NCI-H69 (cell line): ENCODE measurements around the gene BATF.

Experiments used
- DNase-seq: peaks from one replicate; lab custom pipeline; 2025; lab: John Stamatoyannopoulos, UW

BATF gene

DNA sequence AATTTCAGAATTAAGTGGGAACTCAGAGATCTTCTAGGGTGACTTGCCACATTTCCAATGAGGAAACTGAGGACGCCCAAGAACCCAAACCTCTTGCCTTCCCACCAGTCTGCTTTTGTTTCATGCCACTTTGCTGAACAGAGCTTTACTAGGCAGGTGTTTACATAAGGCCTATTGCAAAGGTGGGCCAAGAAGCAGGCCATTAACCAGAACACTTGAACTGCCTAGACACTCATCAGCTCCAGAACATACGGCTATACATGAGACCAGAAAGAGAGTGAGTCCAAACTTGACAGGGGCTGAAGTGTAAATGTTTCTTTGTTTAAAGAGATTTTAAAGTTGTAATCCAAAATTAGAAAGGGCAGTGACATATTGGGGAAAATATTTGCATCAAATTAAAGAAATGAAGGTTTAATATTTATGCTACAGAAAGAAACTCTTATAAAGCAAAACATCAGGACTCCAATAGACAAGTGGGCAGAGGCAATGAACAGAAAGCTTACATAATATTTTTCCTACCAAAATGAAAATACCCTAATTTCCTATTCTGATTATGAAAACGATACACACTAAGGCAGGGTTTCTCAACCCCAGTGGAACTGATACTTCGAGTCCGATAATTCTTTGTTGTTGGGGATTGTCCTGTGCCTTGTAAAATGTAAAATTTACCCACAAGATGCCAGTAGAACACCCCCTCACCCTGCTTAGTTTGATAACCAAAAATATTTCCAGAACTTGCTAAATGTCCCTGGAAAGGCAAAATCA lies 11.7 kb downstream of the BATF start:
- no peak for DNase-seq

DNA sequence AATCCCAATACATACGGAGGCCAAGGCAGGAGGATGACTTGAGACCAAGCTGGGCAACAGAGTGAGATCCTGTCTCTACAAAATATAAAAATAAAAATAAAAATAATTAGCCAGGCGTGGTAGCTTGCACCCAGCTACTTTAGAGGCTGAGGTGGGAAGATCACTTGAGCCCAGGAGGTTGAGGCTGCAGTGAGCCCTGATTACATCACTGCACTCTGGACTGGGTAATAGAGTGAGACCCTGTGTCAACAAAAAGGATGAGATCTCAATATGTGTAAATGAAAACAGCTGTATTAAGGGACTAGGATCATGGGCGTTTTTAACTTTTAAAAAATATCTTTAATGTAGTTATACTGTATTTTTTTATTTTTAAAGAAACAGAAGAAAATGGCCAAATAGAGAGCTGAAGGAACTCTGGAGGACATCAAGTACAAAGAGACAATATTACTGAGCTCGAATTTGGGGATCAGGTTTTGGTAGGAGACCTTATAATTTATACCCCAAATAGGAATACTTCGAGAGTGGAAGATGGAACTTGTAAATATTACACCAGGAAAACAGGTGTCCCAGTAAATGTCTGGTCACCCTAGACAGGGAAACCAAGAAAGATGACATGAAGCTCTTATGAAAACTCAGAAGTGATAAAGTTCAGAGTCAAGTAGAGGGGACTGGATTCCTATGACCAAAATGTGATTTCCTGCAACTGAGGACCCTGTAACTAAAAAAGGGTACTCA lies 13.1 kb downstream of the BATF start:
- DNase-seq: no peak

DNA sequence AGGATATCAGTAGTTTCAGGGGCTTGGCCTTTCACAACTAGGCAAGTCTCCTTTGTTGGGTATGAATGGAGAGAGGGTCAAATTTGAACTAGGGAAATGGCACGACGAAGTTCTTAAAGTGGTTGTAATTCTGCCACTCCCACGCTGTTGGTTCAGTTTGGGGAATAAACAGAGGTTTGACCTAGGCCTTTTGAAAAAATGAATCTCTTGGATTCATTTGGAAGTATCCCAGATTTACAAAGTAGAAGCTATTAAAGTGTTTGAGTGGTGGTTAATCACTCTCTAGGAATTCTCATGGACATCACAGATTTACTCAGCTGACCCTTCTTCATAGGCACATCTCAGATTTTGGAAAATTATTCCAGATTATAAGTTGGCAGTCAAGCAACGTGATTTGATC lies 14.8 kb downstream of the BATF start:
- DNase-seq: no peak

GRCh38 chr14:75539162-75539560 lies 16.9 kb downstream of the BATF start:
- DNase-seq: no peak

DNA sequence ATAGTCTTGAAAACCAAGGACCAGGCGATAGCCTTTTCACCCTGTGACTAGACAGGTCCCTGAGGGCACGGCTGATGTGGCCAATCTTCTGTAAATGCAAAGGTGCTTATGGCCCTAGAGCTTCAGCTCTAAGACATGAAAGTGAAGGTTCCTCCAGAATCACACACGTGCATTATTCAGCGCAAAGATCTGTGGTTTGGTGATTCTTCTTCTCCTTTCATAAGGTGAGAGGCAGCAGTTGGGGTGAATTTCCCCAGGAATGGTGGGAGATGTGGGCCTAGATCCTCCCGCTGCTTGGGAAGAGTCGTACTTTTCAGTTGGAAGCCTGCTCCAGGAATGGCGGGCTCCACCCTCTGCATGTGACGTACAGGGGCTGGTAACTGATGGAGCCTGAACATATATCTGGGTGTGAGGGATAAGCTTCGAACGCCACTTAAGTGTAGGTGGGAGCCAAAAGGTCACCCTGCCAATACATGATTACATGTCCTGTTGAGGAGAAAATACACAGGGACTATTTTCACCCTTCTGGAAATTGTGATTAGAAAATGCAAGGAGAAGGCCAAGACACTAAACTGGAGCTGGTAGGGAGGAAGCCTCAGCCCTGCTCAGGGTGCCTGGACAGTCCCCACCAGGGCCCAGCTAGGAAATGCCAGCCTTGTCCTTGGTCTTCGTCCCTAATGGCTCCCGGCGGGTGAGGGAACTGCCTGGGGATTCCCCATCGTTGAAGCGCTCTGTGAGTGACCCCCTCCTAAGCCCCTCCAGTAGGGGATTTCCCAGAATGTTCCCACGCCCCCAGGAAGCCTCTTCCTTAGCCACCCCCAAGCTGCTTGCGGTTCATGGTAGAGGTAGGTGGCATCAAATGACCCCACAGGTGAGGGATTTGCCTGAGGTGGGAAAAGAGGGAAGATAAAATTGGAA lies 17.6 kb downstream of the BATF start:
- no peak for DNase-seq

DNA sequence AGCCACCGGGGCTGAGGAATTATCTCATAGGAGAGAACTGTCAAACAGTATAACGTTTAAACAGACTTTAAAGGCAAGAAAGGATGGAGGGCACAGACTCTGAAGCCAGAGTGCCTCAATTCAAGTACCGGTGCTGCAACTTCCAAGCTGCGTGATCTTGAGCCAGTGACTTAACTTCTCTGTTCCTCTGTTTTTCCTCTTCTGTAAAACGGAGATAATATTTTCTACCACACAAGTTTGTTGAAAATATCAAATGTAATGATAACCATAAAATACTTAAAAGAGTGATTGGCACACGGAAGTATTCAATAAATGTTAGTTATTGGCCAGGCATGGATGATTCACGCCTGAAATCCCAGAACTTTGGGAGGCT lies 18.2 kb downstream of the BATF start:
- DNase-seq: no peak

DNA sequence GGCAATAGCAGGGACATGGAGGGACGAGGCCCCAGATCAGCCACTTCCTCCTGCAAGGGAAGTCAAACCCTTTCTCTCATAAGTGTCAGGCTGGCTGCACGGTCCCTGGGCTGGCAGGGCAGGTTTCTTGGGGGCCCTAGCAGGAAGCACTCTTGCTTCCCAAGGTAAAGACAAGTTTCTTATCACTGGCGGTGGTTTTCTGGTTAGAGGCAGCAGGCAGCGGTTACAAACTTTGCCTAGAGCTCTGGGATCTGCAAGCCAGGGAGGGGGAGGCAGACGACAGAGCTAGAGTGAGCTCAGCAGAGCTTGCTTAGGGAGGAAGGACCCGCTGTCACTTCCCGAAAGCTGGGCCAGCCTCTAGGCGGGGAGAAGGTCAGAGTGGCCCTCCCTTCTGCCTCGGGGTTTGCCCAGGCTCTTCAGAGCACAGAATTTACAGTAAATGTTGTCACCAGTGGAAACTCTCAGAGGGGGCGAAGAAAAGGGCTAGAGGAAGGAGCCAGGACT lies 20.4 kb downstream of the BATF start:
- DNase-seq: no peak

DNA sequence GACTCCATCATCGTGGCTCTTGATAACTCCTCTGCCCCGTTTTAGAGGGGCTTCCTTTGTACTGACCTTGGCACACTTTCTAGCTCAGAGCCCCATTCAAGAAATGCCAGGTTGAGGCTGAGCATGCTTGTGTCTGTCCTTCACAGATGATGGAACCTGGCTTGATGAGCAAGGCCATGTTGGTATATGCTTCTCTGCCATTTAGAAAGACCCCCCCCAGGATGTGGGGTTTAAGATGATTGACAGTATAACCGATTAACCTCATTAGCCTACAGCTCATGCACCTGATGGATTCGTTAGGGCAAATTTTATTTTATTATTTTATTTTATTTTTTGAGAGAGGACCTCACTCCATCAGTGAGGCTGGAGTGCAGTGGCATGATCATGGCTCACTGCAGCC lies 21.0 kb downstream of the BATF start:
- DNase-seq: no peak

DNA sequence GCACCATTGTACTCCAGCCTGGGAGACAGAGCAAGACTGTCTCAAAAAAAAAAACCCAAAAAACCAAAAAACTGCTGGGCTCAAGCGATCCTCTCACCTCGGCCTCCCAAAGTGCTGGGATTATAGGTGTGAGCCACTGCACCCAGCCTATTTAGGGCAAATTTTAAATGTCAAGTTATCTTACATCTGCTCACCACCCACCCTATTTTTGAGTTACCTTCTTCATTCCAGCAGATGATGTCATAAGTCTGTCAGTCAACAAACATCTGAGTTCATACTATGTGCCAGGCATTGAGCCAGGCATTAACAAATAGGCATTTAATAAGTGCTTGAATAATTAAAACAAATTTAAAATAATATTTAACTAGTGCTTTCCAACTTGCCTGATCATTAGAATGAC lies 21.5 kb downstream of the BATF start:
- DNase-seq: no peak

DNA sequence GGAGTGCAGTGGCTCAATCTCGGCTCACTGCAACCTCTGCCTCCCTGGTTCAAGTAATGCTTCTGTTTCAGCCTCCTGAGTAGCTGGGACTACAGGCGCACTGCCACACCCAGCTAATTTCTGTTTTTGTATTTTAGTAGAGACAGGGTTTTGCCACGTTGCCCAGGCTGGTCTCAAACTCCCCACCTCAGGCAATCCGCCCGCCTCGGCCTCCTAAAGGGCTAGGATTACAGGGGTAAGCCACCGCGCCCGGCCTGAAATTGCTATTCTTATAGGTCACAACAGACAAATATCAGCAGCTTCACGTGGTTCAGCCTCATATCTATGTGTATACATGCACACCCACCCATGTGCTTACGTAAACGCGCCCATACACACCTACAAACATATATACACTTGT lies 23.6 kb downstream of the BATF start:
- DNase-seq: no peak

DNA sequence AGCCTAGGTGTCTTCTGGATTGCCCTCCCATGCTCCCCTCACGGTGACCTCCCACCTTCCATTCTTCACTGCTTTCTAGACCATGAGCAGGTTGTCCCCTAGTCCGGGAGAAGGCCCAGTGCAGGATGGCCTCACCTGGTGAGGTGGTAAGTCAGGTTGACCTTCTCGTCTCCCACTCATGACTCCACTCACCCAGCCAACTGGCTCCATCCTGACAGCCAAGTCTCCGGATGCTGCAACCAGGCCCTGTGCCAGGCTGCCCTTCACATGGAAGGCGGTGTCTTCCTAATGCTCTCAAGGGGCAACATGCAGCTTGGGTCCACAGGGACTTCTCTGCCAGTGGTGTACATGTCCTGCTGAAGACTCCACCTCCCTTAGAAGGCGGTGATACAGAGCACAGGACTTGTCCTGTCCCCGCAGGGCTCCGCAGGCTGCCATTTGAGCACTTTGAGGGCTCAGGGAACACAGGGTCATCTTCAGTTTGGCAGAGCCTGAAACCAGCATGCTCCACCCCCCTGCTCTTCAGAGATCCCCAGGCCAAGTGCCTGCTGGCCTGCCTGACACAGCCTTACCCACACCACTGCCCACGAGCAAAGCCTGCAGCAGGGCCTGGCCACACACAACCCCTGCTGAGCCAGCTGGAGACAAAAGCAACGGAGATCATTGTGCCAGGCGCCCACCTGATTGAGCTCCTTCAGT lies 25.4 kb downstream of the BATF start:
- DNase-seq: no peak

GRCh38 chr14:75548544-75548943 lies 26.3 kb downstream of the BATF start:
- no peak for DNase-seq

- DNase-seq: no peak
Measured at GRCh38 chr14:75549169-75549568, 26.9 kb downstream of the BATF start.

- DNase-seq: no peak
Measured at GRCh38 chr14:75551021-75551420, 28.8 kb downstream of the BATF start.

DNA sequence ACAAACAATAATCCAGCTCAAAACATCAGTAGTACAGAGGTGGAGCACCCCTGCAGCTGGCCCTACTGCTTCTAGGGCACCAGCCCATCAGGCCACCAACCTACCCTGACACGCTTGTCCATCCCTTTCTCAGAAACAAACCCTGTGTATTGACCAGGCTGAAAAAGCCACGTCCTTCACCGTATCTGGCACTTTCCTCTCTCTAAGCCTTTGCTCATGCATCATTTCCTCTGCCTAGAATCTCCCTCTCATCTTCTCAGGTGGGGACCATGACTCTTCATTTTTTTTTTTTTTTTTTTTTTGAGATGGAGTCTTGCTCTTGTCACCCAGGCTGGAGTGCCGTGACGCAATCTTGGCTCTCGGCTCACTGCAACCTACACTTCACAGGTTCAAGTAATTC lies 30.9 kb downstream of the BATF start:
- DNase-seq: no peak

- no peak for DNase-seq
Measured at GRCh38 chr14:75553761-75554364, 31.6 kb downstream of the BATF start.

- no peak for DNase-seq
Measured at GRCh38 chr14:75554482-75554881, 32.2 kb downstream of the BATF start.

- DNase-seq: no peak
Measured at GRCh38 chr14:75558440-75558839, 36.2 kb downstream of the BATF start.

GRCh38 chr14:75559045-75559444 lies 36.8 kb downstream of the BATF start:
- DNase-seq: no peak

DNA sequence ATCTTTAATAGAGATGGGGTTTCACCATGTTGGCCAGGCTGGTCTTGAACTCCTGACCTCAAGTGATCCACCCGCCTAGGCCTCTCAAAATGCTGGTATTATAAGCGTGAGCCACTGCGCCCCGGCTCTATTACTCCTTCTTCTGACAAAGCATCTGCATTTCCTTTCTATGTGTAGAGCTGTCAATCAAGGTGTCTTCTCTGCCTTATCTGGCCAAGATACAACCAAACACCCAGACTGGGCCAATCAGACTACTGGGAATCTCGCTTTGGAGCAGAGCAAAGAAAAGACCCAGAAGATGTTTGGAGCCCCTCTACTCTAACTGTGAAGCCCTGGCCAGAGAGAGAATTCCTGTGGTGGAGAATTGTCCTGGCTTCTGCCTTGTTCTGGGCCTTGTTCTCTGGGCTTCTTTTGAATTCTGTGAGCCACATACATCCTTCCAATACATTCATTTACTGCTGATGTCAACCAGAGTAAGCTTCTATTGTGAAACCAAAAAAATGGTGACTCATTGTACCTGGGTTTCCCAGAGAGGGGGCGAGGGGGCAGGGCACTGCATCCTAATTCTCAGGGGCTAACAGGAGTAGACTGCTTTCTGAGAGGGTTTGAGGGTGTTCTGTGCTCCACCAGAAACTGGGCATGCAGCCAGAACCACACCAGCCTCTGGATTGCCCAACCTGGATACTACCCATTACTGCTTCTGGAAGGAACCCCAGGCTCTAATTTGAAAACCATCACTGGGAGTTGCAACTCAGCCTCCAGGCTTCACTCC lies 37.4 kb downstream of the BATF start:
- DNase-seq: no peak

DNA sequence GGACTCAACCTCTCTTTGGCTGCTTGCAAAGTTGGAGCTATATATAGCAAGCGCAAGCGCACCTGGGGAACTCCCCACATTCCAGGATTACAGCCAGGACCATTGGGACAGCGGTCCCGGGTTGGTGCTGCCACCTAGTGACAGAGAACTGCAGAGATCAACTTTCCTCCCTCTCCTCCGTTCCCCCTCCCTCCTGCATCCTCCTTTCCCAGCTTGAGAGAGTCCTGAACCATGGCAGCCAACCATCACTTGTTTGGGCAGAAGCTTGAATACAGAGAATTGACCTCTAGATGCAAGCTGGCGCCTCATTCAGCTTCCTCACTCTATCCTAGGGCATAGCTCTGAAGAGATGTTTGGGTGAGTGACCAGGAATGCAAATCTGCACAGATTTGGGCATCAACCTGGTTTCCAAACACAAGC lies 38.8 kb downstream of the BATF start:
- DNase-seq: peak; percentile 76
